Adrenal gland (tissue), 12 donors: ENCODE measurements around the gene ANTKMT. TPM values are rescaled to one million over a fixed set of nuclear protein-coding genes. Genes with fewer than 3 reads are reported as not detected.
A peak's percentile ranks its signal among the peaks of the same experiment; 100 is the strongest.

Source experiments
- DNase-seq, 7 donors: peaks; one replicate each; pipeline ENCODE4 v3.0.0-alpha.2; 2019 to 2020
- H3K27ac ChIP-seq, 5 donors: fragments of 200-600 bp; sonication (generic) in 4 of 5; 1 replicate in 3 of 5; 2 replicates in 2 of 5; pipeline versions ENCODE4 v1.5.1 to v1.8.0; 2016 to 2020; ENCODE audit warnings: mild to moderate bottlenecking in 1 of 5
- H3K27me3 ChIP-seq: fragments of 200-600 bp; 2 replicates; pipeline ENCODE4 v1.8.0; 2021
- H3K36me3 ChIP-seq, 2 donors: fragments of 200-600 bp; replicated peaks in 1 of 2; 1 replicate in 1 of 2; 2 replicates in 1 of 2; pipeline versions ENCODE4 v1.5.1 to v1.8.0; 2018 to 2022
- H3K4me1 ChIP-seq, 2 donors: fragments of 200-600 bp; replicated peaks in 1 of 2; 1 replicate in 1 of 2; 2 replicates in 1 of 2; pipeline versions ENCODE4 v1.5.1 to v1.8.0; 2018 to 2021
- H3K4me3 ChIP-seq, 4 donors: fragments of 200-600 bp; sonication (generic) in 3 of 4; one replicate each; pipeline ENCODE4 v1.5.1; 2016 to 2018
- H3K9me3 ChIP-seq, 3 donors: fragments of 200-600 bp; sonication (generic) in 1 of 3; replicated peaks in 1 of 3; 1 replicate in 2 of 3; 2 replicates in 1 of 3; pipeline versions ENCODE4 v1.5.1 to v1.8.0; 2016 to 2021
- POLR2A ChIP-seq, 2 donors: fragments of 450-650 bp; IDR thresholded peaks; one replicate each; pipeline ENCODE4 v1.6.1; 2017; ENCODE audit warnings: antibody characterized with exemption in 2 of 2, mild to moderate bottlenecking in 2 of 2, moderate library complexity in 1 of 2
- WGBS, 4 donors: extraction: QIAGEN DNeasy Blood & Tissue Kit in 2 of 4; methylation state at CpG; one replicate each; pipeline versions ENCODE4 v1.1.5 to v1.1.7; 2013 to 2017; 5-methylcytosine and 5-hydroxymethylcytosine counted together
- intact Hi-C, 2 donors: fragments of 100-400 bp; cut with DNase I; formaldehyde crosslinking; loops; one replicate each; pipeline versions ENCODE4 v1.14.1 to v1.15.0; 2022 to 2023
- polyA plus RNA-seq, 3 donors: library from polyadenylated mRNA; stranded (reverse); fragments of 200-250 nt in 2 of 3; fragments of 350-450 nt in 1 of 3; fragmentation: Illumina TruSeq in 1 of 3; extraction: RNeasy Lipid Tissue Mini Kit (QIAGEN cat#74804) in 1 of 3; gene quantifications; one replicate each; pipeline ENCODE4 v1.2.3, GENCODE V29; 2013 to 2014
- total RNA-seq, 9 donors: library from RNA; depleted of rRNA in 4 of 9; stranded (reverse); fragments of >200 nt in 4 of 9; fragments of 120-200 nt in 1 of 9; fragmentation: NEBNext Ultra II Directional in 1 of 9; extraction: Animal tissue kit (Norgen Biotek cat#: 25700) in 1 of 9; gene quantifications; one replicate each; pipeline versions ENCODE4 v1.1.0 to v1.2.4, GENCODE V29; 2013 to 2023
- TF ChIP-seq, protein P1 (sequence below), 6 experiments: fragments of 450-650 bp in 4 of 6; fragments of 200-600 bp in 2 of 6; sonication (generic) in 1 of 6; IDR thresholded peaks; 1 replicate in 5 of 6; 2 replicates in 1 of 6; pipeline versions ENCODE4 v1.5.1 to v1.8.0; 2016 to 2021; ENCODE audit warnings: antibody characterized with exemption in 6 of 6, mild to moderate bottlenecking in 2 of 6, moderate library complexity in 1 of 6
- donor health status: healthy with polysubstance abuse.
- donor health status: Bipolar disorder and iron deficiency.
- donor health status: DM: yes; HTN: yes; CAD: no.
- donor health status: DM: no; HTN: no; CAD: no.
- donor health status: DM: no; HTN: no; CAD: no.
- donor health status: DM: yes; HTN: yes; CAD: no.

Gene ANTKMT
- total and polyA plus RNA-seq, 12 donors: 0.48 to 127 (median 64.1) TPM

DNA sequence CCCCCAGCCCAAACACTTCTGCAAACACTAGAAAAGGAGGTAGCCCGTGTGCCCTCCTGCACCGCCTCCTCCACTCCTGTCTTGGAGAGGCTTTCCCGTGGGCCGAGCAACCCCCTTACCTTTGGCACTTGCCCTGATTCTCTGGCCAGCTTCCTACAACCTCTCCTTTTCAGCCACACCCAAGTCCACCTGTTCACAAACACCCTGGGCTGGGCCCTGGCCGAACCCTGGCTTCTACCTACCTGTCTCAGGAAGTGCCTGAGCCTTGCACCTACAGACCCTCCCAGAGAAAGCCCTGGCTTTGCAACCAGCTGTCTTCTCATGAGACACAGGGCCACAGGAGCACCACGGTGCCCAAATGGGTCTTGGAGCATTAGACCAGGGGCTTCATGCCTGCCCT, 2.0 kb upstream of the ANTKMT start:
- WGBS, 4 donors: 71 to 86% (median 81%) methylated on average over 5 to 6 of the region's 6 CpGs
- TF ChIP-seq, protein P1, sequence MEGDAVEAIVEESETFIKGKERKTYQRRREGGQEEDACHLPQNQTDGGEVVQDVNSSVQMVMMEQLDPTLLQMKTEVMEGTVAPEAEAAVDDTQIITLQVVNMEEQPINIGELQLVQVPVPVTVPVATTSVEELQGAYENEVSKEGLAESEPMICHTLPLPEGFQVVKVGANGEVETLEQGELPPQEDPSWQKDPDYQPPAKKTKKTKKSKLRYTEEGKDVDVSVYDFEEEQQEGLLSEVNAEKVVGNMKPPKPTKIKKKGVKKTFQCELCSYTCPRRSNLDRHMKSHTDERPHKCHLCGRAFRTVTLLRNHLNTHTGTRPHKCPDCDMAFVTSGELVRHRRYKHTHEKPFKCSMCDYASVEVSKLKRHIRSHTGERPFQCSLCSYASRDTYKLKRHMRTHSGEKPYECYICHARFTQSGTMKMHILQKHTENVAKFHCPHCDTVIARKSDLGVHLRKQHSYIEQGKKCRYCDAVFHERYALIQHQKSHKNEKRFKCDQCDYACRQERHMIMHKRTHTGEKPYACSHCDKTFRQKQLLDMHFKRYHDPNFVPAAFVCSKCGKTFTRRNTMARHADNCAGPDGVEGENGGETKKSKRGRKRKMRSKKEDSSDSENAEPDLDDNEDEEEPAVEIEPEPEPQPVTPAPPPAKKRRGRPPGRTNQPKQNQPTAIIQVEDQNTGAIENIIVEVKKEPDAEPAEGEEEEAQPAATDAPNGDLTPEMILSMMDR (IDR thresholded peaks at IDR 0.05): no peak
- TF ChIP-seq POLR2A (IDR thresholded peaks at IDR 0.05): no peak
- Histone ChIP-seq H3K27me3 (no peaks in the 10 kb centered on the region), H3K36me3 (no peaks in the 10 kb centered on the region), H3K27ac (no peak overlapping the region), H3K9me3 (no peaks in the 10 kb centered on the region), H3K4me1 (peaks cover 29 to 37% of the 10 kb centered on the region in 2 donors), H3K4me3 (no peak overlapping the region)
- no peak for DNase-seq
- intact Hi-C loops: loop anchor here in 1 of 2 donors (10.0 kb wide), 1 partner anchor 336 kb away; no protein-coding TSS in a partner anchor

DNA sequence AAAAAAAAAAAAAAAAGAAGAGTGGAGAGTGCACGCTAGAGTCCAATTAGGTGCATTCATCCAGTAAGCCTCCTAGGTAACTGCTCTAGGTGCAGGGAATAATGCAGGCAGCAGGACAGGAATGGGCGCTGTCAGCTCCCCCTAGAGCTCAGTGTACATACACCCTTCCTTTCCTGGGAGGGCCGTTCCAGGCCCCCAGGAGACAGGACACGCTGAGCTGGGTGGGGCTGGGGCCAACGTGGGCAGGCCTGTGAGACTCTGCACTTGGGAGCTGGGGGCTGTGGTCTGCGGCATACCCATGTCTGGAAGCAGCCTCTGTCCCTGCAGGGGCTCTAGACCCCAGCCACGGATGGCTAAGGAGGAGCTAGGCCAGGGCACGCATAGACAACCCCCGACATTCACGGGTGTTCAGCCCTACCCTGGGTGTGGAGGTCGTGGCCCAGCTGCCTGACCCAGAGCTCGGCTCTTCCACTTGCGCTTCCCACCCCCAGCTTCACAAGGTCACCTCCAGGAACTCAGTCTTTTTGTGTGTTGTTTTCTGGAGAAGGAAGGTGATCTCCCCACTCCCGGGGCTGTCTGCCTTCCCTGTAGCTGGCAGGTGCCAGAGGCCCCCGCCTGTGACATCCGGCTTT, 1.0 kb upstream of the ANTKMT start:
- Histone ChIP-seq H3K4me3 (peak overlapping the region in 2 of 4 donors; percentile 42 to 88), H3K27ac (peak overlapping the region in 4 of 5 donors; percentile 89 to 95 (median 90)), H3K36me3 (no peaks in the 10 kb centered on the region), H3K4me1 (peaks cover 24 to 30% of the 10 kb centered on the region in 2 donors), H3K27me3 (no peaks in the 10 kb centered on the region), H3K9me3 (no peaks in the 10 kb centered on the region)
- intact Hi-C loops: loop anchor here in 1 of 2 donors (10.0 kb wide), 1 partner anchor 335 kb away; no protein-coding TSS in a partner anchor
- DNase-seq: peak in 1 of 7 donors; percentile 59
- TF ChIP-seq, protein P1 (IDR thresholded peaks at IDR 0.05): no peak
- TF ChIP-seq POLR2A (IDR thresholded peaks at IDR 0.05): no peak
- WGBS, 4 donors: 11 to 13% (median 13%) methylated on average over 11 to 16 of the region's 16 CpGs

DNA sequence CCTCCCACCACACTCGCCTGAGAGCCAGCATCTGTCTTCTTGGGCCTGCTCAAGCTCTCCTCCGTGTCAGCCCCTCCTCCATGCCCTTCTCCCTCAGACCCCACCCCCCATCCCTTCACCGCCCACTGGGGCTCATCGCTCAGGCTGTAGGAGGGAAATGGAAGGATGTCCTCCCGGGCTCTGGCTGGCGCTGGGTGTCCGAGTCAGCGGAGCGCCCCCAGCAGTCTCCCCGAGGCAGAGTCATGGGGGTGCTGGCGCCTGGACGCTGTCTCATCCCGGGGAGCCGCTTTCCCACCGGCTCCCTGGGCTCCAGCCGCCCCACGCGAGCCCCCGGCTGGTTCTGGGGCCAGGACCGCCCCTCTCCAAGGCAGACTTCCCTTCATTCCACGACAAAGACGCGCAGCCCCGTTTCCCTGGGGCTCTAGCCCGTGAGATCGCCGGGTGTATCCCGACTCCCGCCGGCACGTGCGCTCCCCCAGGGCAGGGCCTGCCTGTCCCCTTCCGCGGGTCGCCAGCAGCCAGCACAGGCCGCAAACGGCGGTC, 428 bp upstream of the ANTKMT start:
- Histone ChIP-seq H3K4me3 (peak overlapping the region; percentile 35 to 88 (median 62)), H3K9me3 (no peaks in the 10 kb centered on the region), H3K36me3 (no peaks in the 10 kb centered on the region), H3K27me3 (no peaks in the 10 kb centered on the region), H3K4me1 (peaks cover 24 to 30% of the 10 kb centered on the region in 2 donors), H3K27ac (peak overlapping the region; percentile 82 to 95 (median 90))
- DNase-seq: peak in 5 of 7 donors; percentile 44 to 74 (median 62)
- TF ChIP-seq, protein P1 (IDR thresholded peaks at IDR 0.05): peak in 1 of 6 experiments; percentile 2
- TF ChIP-seq POLR2A (IDR thresholded peaks at IDR 0.05): no peak
- 0% methylated on average over 2 to 38 of the region's 38 CpGs for WGBS, 4 donors
- intact Hi-C loops: no loop called here

DNA sequence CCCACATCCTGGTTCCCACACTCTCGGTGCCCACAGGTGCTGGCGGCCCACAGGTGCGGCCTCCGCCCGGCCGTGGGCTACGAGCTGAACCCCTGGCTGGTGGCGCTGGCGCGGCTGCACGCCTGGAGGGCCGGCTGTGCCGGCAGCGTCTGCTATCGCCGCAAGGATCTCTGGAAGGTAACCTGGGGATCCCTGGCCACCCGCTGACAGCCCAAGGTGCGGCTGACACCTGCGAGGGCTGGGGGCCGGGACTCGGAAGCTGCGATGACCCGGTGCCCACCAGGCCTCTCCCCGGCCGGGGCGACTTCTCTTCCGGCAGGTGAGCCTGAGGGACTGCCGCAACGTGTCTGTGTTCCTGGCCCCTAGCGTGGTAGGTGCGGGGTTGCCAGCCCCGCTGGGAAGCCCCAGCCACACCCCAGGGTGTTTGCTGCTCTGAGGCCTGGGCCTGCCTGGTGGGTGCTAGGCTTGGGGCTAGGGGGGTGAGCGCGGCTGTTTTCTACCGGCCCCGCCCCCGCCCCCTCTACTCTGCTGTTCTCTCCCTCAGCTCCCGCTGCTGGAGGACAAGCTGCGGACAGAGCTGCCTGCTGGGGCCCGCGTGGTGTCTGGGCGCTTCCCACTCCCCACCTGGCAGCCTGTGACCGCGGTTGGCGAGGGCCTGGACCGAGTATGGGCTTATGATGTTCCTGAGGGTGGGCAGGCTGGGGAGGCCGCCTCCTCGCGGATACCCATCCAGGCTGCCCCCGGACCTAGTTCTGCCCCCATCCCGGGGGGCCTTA, 1.0 kb downstream of the ANTKMT start:
- intact Hi-C loops: no loop called here
- peak overlapping the region in 4 of 5 donors; percentile 89 to 95 (median 90) for H3K27ac ChIP-seq

More for the DNA sequence above, 1.0 kb downstream of the ANTKMT start:
- Histone ChIP-seq H3K27me3 (no peaks in the 10 kb centered on the region), H3K4me1 (peaks cover 13 to 17% of the 10 kb centered on the region in 2 donors), H3K36me3 (no peaks in the 10 kb centered on the region), H3K4me3 (peak overlapping the region in 1 of 4 donors; percentile 88), H3K9me3 (no peaks in the 10 kb centered on the region)
- 84 to 90% (median 89%) methylated on average over 23 to 51 of the region's 51 CpGs for WGBS, 4 donors
- TF ChIP-seq, protein P1 (IDR thresholded peaks at IDR 0.05): no peak
- TF ChIP-seq POLR2A (IDR thresholded peaks at IDR 0.05): no peak
- DNase-seq: no peak
